ENCODE results near the gene RPA1. TPM values are rescaled to one million over a fixed set of nuclear protein-coding genes. Genes with fewer than 3 reads are reported as not detected.
"Not testable (repeated sequence)": the region's sequence is repeated elsewhere in the genome, so short reads cannot be mapped to it uniquely, and the experiment has no call there.

RPA1 gene
- polyA plus RNA-seq, 3 donors: 17.1 to 25.8 (median 23.6) TPM

GRCh38 chr17:1868090-1868489, 38.3 kb downstream of the RPA1 start:
- WGBS, 3 donors: 86 to 90% (median 90%) methylated on average over 8 of the region's 8 CpGs
- no peak overlapping the region for H3K27ac ChIP-seq (ENCODE audit: low read depth, low read length)

- H3K27ac ChIP-seq (ENCODE audit: low read depth, low read length): no peak overlapping the region
- WGBS, 3 donors: 63 to 71% (median 69%) methylated on average over 3 of the region's 3 CpGs
Observed at GRCh38 chr17:1870592-1870991, 40.8 kb downstream of the RPA1 start.

GRCh38 chr17:1871756-1872155, 42.0 kb downstream of the RPA1 start:
- H3K27ac ChIP-seq (ENCODE audit: low read depth, low read length): no peak overlapping the region
- 76 to 86% (median 82%) methylated on average over 5 of the region's 5 CpGs for whole genome bisulfite sequencing, 3 donors

GRCh38 chr17:1872254-1872653, 42.4 kb downstream of the RPA1 start:
- 91 to 95% (median 94%) methylated on average over 12 of the region's 12 CpGs for WGBS, 3 donors
- H3K27ac ChIP-seq (ENCODE audit: low read depth, low read length): no peak overlapping the region

GRCh38 chr17:1872976-1873375, 43.2 kb downstream of the RPA1 start:
- no peak overlapping the region for H3K27ac ChIP-seq (ENCODE audit: low read depth, low read length)
- WGBS, 3 donors: 83 to 87% (median 87%) methylated on average over 4 of the region's 4 CpGs

- no peak overlapping the region for H3K27ac ChIP-seq (ENCODE audit: low read depth, low read length)
- WGBS, 3 donors: 86 to 93% (median 92%) methylated on average over 9 of the region's 9 CpGs
Observed at GRCh38 chr17:1873418-1873817, 43.6 kb downstream of the RPA1 start.

GRCh38 chr17:1875597-1875996, 45.8 kb downstream of the RPA1 start:
- H3K27ac ChIP-seq (ENCODE audit: low read depth, low read length): no peak overlapping the region
- WGBS, 3 donors: 86 to 96% (median 93%) methylated on average over 4 of the region's 4 CpGs

GRCh38 chr17:1878419-1879121, 48.8 kb downstream of the RPA1 start:
- H3K27ac ChIP-seq (ENCODE audit: low read depth, low read length): no peak overlapping the region
- WGBS, 3 donors: 88 to 89% (median 89%) methylated on average over 17 of the region's 17 CpGs

GRCh38 chr17:1880851-1881630, 51.2 kb downstream of the RPA1 start:
- no peak overlapping the region for H3K27ac ChIP-seq (ENCODE audit: low read depth, low read length)
- WGBS, 3 donors: 76 to 80% (median 77%) methylated on average over 12 of the region's 12 CpGs

- 85 to 89% (median 87%) methylated on average over 10 of the region's 10 CpGs for WGBS, 3 donors
Observed at GRCh38 chr17:1882836-1883235, 53.0 kb downstream of the RPA1 start.

GRCh38 chr17:1883536-1883935, 53.7 kb downstream of the RPA1 start:
- H3K27ac ChIP-seq (ENCODE audit: low read depth, low read length): no peak overlapping the region
- 95 to 97% (median 96%) methylated on average over 16 of the region's 16 CpGs for WGBS, 3 donors

More at GRCh38 chr17:1882836-1883235, 53.0 kb downstream of the RPA1 start:
- H3K27ac ChIP-seq (ENCODE audit: low read depth, low read length): no peak overlapping the region

- 88 to 94% (median 93%) methylated on average over 14 of the region's 14 CpGs for WGBS, 3 donors
- no peak overlapping the region for H3K27ac ChIP-seq (ENCODE audit: low read depth, low read length)
Observed at GRCh38 chr17:1888741-1889140, 58.9 kb downstream of the RPA1 start.

GRCh38 chr17:1890758-1891450, 61.1 kb downstream of the RPA1 start:
- WGBS, 3 donors: 81 to 82% (median 81%) methylated on average over 15 of the region's 15 CpGs
- no peak overlapping the region for H3K27ac ChIP-seq (ENCODE audit: low read depth, low read length)

GRCh38 chr17:1894753-1895339, 65.0 kb downstream of the RPA1 start:
- 94 to 95% (median 94%) methylated on average over 7 of the region's 7 CpGs for WGBS, 3 donors
- no peak overlapping the region for H3K27ac ChIP-seq (ENCODE audit: low read depth, low read length)

GRCh38 chr17:1895479-1895878, 65.7 kb downstream of the RPA1 start:
- H3K27ac ChIP-seq (ENCODE audit: low read depth, low read length): not testable (repeated sequence)
- WGBS, 3 donors: 96 to 97% (median 96%) methylated on average over 11 of the region's 11 CpGs

GRCh38 chr17:1896243-1897104, 66.7 kb downstream of the RPA1 start:
- H3K27ac ChIP-seq (ENCODE audit: low read depth, low read length): no peak overlapping the region
- 87 to 89% (median 88%) methylated on average over 25 of the region's 25 CpGs for WGBS, 3 donors

- 80 to 89% (median 81%) methylated on average over 18 of the region's 18 CpGs for WGBS, 3 donors
Observed at GRCh38 chr17:1897105-1897656, 67.4 kb downstream of the RPA1 start.

GRCh38 chr17:1898332-1898731, 68.5 kb downstream of the RPA1 start:
- WGBS, 3 donors: 90 to 92% (median 91%) methylated on average over 17 of the region's 17 CpGs
- H3K27ac ChIP-seq (ENCODE audit: low read depth, low read length): no peak overlapping the region

More at GRCh38 chr17:1897105-1897656, 67.4 kb downstream of the RPA1 start:
- no peak overlapping the region for H3K27ac ChIP-seq (ENCODE audit: low read depth, low read length)
